BLaER1 treated with 17β-estradiol and CSF1 and Interleukin-3, amounts not matched to agents 10 nM and 100 nM (cell line): Measurements from ENCODE around the gene TMED1.

Experiments
- H3K27ac ChIP-seq, 11 experiments: shearing (Covaris generic); formaldehyde crosslinking; 2 replicates each; pipeline ENCODE4 v1.8.1; 2022
- H3K27me3 ChIP-seq, 11 experiments: shearing (Covaris generic); formaldehyde crosslinking; 2 replicates each; pipeline ENCODE4 v1.8.1; 2022
- H3K36me3 ChIP-seq, 11 experiments: shearing (Covaris generic); formaldehyde crosslinking; 2 replicates each; pipeline ENCODE4 v1.8.1; 2022
- H3K4me1 ChIP-seq, 10 experiments: shearing (Covaris generic); formaldehyde crosslinking; 2 replicates each; pipeline ENCODE4 v1.8.1; 2022
- H3K4me2 ChIP-seq, 11 experiments: shearing (Covaris generic); formaldehyde crosslinking; 2 replicates each; pipeline ENCODE4 v1.8.1; 2022
- H3K4me3 ChIP-seq, 10 experiments: shearing (Covaris generic); formaldehyde crosslinking; 2 replicates each; pipeline ENCODE4 v1.8.1; 2022
- H3K9ac ChIP-seq, 11 experiments: shearing (Covaris generic); formaldehyde crosslinking; 2 replicates each; pipeline ENCODE4 v1.8.1; 2022
- H3K9me3 ChIP-seq, 11 experiments: shearing (Covaris generic); formaldehyde crosslinking; replicated peaks in 1 of 11; 2 replicates each; pipeline ENCODE4 v1.8.1; 2022
- H4K20me1 ChIP-seq, 11 experiments: shearing (Covaris generic); formaldehyde crosslinking; 2 replicates each; pipeline ENCODE4 v1.8.1; 2022
- Cebpa-rat ChIP-seq, 11 experiments: shearing (Covaris generic); IDR thresholded peaks; 2 replicates each; pipeline ENCODE4 v1.8.1; 2022

Gene TMED1

GRCh38 chr19:10855879-10856522 is 20.0 kb upstream of the TMED1 start:
- Histone ChIP-seq H3K4me1 (peaks cover 0 to 19% (median 8%) of the 10 kb centered on the region in 10 experiments; a peak in 12 of 20 replicates), H3K27me3 (no peaks in the 10 kb centered on the region), H3K9me3 (no peaks in the 10 kb centered on the region), H3K9ac (no peak overlapping the region), H3K27ac (no peak overlapping the region), H3K4me3 (no peak overlapping the region), H3K36me3 (peaks cover 0 to 53% (median 8%) of the 10 kb centered on the region in 11 experiments; a peak in 11 of 22 replicates), H3K4me2 (no peak overlapping the region), H4K20me1 (no peaks in the 10 kb centered on the region)
- TF ChIP-seq Cebpa-rat (IDR thresholded peaks at IDR 0.05), result no peak

DNA sequence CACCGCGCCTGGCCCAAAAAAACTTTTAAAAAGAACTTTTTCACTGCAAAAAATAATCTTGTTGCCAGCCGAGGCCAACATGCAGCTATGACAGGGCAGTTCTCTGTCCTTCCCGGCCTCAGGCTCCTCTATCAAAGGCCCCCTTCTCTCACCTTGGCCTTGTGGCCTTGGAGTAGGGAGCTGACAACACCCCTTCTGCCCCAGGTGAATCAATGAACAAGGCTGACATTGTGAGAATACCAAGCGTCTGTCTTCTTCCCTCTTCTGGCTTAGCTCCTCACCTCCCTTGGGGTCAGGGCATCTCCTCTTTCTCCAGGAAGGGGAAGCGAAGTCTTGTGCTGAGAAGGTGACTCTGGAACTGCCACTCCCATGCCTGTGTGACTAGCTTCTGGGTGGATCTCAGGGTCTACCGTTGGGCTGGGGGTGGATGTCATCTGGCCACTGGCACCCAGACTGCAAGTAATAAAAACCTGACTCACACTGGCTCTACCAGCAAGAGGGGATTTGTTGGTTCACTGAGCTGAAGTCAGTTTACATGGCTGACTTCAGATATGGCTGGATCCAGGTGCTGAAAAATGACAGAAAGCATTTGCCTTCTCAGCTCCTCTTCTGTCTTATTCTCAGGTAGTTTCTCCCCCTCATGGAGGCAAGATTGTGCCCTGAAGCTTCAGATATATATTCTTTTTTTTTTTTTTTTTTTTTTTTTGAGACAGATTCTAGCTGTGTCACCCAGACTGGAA is 18.5 kb upstream of the TMED1 start:
- Histone ChIP-seq H3K9me3 (no peaks in the 10 kb centered on the region), H3K9ac (no peak overlapping the region), H4K20me1 (no peaks in the 10 kb centered on the region), H3K36me3 (peaks cover 0 to 52% (median 8%) of the 10 kb centered on the region in 11 experiments; a peak in 11 of 22 replicates), H3K27me3 (no peaks in the 10 kb centered on the region), H3K4me1 (peaks cover 0 to 25% (median 5%) of the 10 kb centered on the region in 10 experiments; a peak in 11 of 20 replicates), H3K4me3 (no peak overlapping the region), H3K4me2 (peak overlapping the region in 4 of 11 experiments; percentile 6 to 43 (median 13); a peak in 2 of 22 replicates), H3K27ac (no peak overlapping the region; a peak in 1 of 22 replicates)
- no peak for TF ChIP-seq Cebpa-rat (IDR thresholded peaks at IDR 0.05)

DNA sequence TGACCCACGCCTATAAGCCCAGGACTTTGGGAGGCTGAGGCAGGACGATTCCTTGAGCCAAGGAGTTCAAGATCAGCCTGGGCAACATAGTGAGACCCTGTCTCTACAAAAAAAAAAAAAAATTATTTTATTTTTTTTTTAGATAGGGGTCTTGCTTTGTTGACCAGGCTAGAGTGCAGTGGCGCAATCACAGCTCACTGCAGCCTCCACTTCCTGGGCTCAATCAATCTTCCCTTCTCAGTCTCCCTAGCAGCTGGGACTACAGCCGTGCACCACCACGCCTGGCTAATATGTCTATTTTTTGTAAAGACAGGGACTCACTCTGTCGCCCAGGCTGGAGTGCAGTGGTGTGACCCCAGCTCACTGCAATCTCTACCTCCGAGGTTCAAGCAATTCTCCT is 16.9 kb upstream of the TMED1 start:
- Histone ChIP-seq H3K27me3 (no peaks in the 10 kb centered on the region), H3K9ac (no peak overlapping the region), H3K9me3 (no peaks in the 10 kb centered on the region), H3K4me2 (peak overlapping the region in 3 of 11 experiments; percentile 5 to 23 (median 18); a peak in 5 of 22 replicates), H3K4me1 (peaks cover 11 to 39% (median 18%) of the 10 kb centered on the region in 10 experiments; a peak in 19 of 20 replicates), H4K20me1 (no peaks in the 10 kb centered on the region), H3K27ac (no peak overlapping the region), H3K36me3 (peaks cover 0 to 45% (median 8%) of the 10 kb centered on the region in 11 experiments; a peak in 11 of 22 replicates), H3K4me3 (no peak overlapping the region)
- TF ChIP-seq Cebpa-rat (IDR thresholded peaks at IDR 0.05), result no peak

DNA sequence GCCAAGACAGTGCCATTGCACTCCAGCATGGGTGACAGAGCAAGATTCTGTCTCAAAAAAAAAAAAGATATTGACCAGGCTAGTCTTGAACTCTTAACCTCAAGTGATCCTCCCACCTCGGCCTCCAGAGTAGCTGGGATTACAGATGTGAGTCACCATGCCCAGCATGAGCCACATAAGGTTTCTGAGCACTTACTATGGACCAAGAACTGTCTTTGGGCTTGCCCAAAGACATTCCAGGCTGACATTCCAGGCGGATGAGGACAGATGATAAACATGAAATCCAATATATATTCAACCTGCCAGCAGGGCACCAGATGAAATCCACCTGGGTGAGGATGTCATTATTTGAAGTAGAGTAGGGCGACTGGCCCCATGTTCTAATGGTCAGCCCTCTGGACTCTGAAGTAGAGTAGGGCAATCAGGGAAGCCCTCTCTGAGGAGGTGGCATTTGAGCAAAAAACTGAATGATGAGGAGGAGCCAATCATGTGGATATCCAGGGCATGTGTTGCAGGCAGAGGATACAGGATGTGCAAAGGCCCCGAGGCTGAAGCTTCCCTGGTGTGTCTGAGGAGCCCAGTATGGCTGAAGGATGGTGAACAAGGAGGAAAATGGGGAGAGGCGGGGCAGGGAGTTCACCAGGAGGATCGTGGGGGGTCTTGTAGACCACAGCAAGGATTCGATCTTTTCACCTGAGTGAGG is 16.2 kb upstream of the TMED1 start:
- Histone ChIP-seq H3K27me3 (no peaks in the 10 kb centered on the region), H3K36me3 (peaks cover 0 to 39% (median 8%) of the 10 kb centered on the region in 11 experiments; a peak in 11 of 22 replicates), H3K4me1 (peaks cover 13 to 46% (median 24%) of the 10 kb centered on the region in 10 experiments; a peak in 19 of 20 replicates), H3K4me3 (no peak overlapping the region), H3K9ac (no peak overlapping the region), H3K27ac (no peak overlapping the region), H3K4me2 (peak overlapping the region in 2 of 11 experiments; percentile 5 to 23; a peak in 2 of 22 replicates), H4K20me1 (no peaks in the 10 kb centered on the region), H3K9me3 (peaks cover 0 to 1% (median 0%) of the 10 kb centered on the region in 11 experiments; a peak in 5 of 22 replicates)
- no peak for TF ChIP-seq Cebpa-rat (IDR thresholded peaks at IDR 0.05)

DNA sequence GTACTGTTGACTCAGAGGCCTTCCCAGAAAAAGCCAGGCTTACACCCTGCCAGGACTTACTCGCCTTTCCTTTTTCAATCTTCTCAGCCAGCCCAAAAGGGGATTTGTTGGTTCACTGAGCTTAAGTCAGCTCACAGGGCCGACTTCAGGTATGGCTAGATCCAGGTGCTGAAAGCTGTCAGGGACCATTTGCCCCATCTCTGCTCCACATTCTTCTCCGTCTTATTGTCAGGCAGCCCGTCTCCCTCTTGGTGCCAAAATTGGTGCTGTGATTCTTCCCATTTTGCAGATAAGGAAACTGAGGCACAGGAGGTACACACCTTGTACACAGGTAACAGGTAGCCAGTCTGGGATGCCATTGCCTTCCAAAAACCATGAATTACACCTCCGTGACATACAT is 14.6 kb upstream of the TMED1 start:
- Histone ChIP-seq H3K4me1 (peaks cover 13 to 46% (median 24%) of the 10 kb centered on the region in 10 experiments; a peak in 19 of 20 replicates), H3K9me3 (peaks cover 12 to 17% (median 14%) of the 10 kb centered on the region in 11 experiments), H4K20me1 (no peaks in the 10 kb centered on the region), H3K36me3 (peaks cover 0 to 27% (median 0%) of the 10 kb centered on the region in 11 experiments; a peak in 6 of 22 replicates), H3K4me3 (no peak overlapping the region), H3K9ac (no peak overlapping the region), H3K27me3 (no peaks in the 10 kb centered on the region), H3K4me2 (no peak overlapping the region), H3K27ac (no peak overlapping the region; a peak in 1 of 22 replicates)
- no peak for TF ChIP-seq Cebpa-rat (IDR thresholded peaks at IDR 0.05)

DNA sequence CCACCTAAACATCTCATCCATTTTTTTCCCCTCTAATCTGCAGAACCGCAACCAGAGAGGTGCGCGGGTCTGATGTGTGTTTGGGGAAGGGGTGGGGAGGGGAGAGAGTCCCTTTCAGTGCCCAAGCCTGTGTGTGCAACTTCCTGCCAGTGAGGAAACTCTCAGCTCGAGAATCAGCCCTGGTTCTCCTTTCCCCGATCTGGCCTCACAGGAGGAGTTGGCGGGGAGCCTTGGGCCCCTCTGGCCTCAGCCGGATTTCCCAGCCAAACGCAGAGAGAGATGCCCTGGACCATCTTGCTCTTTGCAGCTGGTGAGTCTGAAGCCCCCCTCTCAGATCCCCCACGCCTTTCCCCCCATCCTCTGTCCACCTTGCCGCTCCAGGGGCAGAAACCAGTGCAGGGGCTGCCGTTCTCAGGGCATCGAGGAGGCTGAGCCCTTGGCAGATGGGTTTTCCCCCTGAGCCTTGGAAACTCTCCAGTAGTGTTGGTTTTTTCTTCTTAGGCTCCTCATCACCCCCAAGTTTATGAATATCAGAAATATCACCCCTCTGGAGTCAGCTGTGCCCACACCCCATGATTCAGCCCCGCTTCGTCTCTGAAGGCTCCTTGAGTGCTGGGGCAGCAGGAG is 12.3 kb upstream of the TMED1 start, which contains the start of gene C19orf38:
Gene C19orf38, plus strand, starts transcription at position 186 of the 627 bp plus-strand sequence. Its CDS starts 94 bp downstream, at position 280.
- Histone ChIP-seq H3K36me3 (peaks cover 0 to 20% (median 0%) of the 10 kb centered on the region in 11 experiments; a peak in 5 of 22 replicates), H3K4me3 (peak within 1 kb of the TSS in 7 of 10 experiments; percentile 43 to 69 (median 52); a peak in 12 of 20 replicates), H3K27ac (peak within 1 kb of the TSS; percentile 40 to 80 (median 67); a peak in 19 of 22 replicates), H3K9ac (peak within 1 kb of the TSS; percentile 50 to 78 (median 71); a peak in 20 of 22 replicates), H4K20me1 (no peaks in the 10 kb centered on the region), H3K4me1 (peaks cover 13 to 39% (median 21%) of the 10 kb centered on the region in 10 experiments; a peak in 19 of 20 replicates), H3K4me2 (peak within 1 kb of the TSS; percentile 46 to 89 (median 76); a peak in 21 of 22 replicates), H3K27me3 (no peaks in the 10 kb centered on the region), H3K9me3 (peaks cover 12 to 17% (median 15%) of the 10 kb centered on the region in 11 experiments)
- peak in 4 of 11 experiments; percentile 9 to 41 (median 38); a peak in 3 of 22 replicates for TF ChIP-seq Cebpa-rat (IDR thresholded peaks at IDR 0.05)

GRCh38 chr19:10846500-10847202 is 10.6 kb upstream of the TMED1 start:
- no peak overlapping the region for H3K9ac ChIP-seq
- peaks cover 13 to 28% (median 23%) of the 10 kb centered on the region in 11 experiments for H3K9me3 ChIP-seq
- no peaks in the 10 kb centered on the region for H4K20me1 ChIP-seq
- no peak overlapping the region for H3K4me2 ChIP-seq
- H3K4me1 ChIP-seq, result peaks cover 13 to 30% (median 21%) of the 10 kb centered on the region in 10 experiments; a peak in 19 of 20 replicates
- peaks cover 0 to 13% (median 0%) of the 10 kb centered on the region in 11 experiments; a peak in 4 of 22 replicates for H3K36me3 ChIP-seq
- TF ChIP-seq Cebpa-rat (IDR thresholded peaks at IDR 0.05), result no peak
- H3K4me3 ChIP-seq, result no peak overlapping the region
- no peak overlapping the region for H3K27ac ChIP-seq
- no peaks in the 10 kb centered on the region for H3K27me3 ChIP-seq
